T-helper 2 cell treated with Interferon-gamma antibody and Interleukin-4, amounts not matched to agents 100 ng/mL and 5 ng/mL, for 36 hours (primary cell): ENCODE measurements around the gene TNF. TPM values are rescaled to one million over a fixed set of nuclear protein-coding genes. Genes with fewer than 3 reads are reported as not detected.

Experiments used
- intact Hi-C: fragments of 100-400 bp; cut with micrococcal nuclease; formaldehyde crosslinking; loops from one replicate; pipeline ENCODE4 v1.15.1; 2023
- total RNA-seq: library from RNA; stranded (reverse); gene quantifications from 2 replicates; pipeline ENCODE4 v1.2.3, GENCODE V29; 2022

TNF gene
- 45.3 and 45.8 TPM in 2 replicates for total RNA-seq

DNA sequence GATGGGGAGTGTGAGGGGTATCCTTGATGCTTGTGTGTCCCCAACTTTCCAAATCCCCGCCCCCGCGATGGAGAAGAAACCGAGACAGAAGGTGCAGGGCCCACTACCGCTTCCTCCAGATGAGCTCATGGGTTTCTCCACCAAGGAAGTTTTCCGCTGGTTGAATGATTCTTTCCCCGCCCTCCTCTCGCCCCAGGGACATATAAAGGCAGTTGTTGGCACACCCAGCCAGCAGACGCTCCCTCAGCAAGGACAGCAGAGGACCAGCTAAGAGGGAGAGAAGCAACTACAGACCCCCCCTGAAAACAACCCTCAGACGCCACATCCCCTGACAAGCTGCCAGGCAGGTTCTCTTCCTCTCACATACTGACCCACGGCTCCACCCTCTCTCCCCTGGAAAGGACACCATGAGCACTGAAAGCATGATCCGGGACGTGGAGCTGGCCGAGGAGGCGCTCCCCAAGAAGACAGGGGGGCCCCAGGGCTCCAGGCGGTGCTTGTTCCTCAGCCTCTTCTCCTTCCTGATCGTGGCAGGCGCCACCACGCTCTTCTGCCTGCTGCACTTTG lies at the start of gene TNF:
TNF (plus strand) TSS at position 231 of the 567 bp plus-strand sequence; CDS start at position 408, 177 bp downstream.
- intact Hi-C loops: loop anchor here (2.0 kb wide), 1 partner anchor 17 kb away; no protein-coding TSS in a partner anchor

GRCh38 chr6:31525932-31526591 lies 49.3 kb upstream of the TNF start:
- intact Hi-C loops: no loop called here

- intact Hi-C loops: no loop called here
Observed at GRCh38 chr6:31528307-31528777, 47.0 kb upstream of the TNF start.

GRCh38 chr6:31528821-31529328 lies 46.5 kb upstream of the TNF start, which contains the start of gene MCCD1:
Gene MCCD1, plus strand, starts transcription at chr6:31528962. Its CDS starts 53 bp downstream, at chr6:31529015.
- intact Hi-C loops: no loop called here

DNA sequence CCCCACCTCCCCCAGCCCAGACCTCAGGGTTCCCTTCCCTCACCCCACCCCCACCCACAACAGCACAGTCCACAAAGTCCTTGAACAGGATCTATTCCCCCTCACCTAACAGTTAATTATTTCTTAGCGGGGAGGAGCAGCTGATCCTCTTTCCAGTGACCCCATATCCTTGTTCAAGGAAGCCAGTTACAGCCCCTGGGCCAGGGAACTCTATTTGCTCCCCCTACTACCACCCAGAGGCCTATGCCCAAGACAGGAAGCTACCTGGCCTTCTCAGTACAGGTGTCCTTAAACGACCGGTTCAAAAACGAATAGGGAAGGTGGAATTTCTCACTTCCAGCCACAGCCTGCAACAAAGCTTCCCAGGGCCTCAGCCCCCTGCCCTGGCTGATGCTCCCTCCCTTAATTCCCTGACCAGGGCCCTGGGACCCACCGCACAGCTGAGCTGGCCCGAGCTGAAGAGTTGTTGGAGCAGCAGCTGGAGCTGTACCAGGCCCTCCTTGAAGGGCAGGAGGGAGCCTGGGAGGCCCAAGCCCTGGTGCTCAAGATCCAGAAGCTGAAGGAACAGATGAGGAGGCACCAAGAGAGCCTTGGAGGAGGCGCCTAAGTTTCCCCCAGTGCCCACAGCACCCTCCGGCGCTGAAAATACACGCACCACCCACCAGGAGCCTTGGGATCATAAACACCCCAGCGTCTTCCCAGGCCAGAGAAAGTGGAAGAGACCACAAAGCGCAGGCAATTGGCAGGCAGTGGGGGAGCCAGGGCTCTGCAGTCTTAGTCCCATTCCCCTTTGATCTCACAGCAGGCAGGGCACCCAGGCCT lies 45.8 kb upstream of the TNF start:
- intact Hi-C loops: no loop called here

GRCh38 chr6:31530659-31531058 lies 44.7 kb upstream of the TNF start:
- intact Hi-C loops: no loop called here

DNA sequence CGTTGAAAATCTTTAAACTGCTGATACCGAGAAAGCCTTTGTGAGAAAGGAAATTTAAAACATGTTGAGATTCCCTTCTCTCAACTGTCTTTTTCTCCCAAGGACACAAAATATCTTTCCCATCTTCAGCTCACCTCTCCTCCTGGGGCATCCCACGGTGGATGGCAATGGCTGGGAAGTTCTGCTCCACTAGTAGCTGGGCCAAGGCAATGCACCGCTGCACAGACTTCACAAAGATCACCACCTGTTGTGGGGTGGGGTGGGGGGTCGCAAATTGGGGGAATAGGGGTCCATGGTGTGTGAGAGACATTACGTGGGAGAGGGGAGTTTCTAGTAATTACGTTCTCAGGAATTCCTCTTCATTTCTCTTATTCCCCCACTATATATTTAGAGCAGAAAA lies 44.2 kb upstream of the TNF start:
- intact Hi-C loops: no loop called here

DNA sequence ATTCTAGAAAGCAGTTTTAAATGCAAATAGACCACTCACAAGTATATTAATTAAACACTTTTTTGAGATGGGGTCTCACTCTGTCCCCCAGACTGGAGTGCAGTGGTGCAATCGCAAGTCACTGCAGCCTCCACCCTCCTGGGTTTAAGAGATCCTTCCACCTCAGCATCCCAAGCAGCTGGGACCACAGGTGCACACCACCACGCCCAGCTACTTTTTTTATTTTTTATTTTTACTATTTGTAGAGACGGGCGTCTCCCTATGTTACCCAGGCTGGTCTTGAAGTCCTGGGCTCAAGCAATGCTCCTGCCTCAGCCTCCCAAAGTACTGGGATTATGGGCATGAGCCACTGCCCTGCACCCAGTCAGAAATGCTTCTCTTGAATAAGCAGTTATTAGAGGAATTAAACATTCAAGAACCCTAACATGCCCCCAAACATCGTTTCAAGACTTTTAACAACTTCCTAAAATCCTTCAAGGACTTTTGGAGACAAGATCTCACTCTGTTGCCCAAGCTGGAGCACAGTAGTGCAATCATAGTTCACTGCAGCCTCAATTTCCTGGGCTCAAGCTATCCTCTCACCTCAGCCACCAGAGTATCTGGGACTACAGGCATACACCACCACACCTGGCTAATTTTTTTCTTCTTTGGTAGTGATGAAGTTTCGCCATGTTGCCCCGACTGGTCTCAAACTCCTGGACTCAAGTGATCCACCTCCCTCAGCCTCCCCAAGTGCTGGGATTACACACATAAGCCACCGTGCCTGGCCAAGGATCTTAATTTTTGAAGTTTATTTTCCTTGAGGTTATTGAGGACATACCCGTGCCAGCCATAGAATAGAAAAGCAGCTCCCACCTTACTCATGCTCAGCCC lies 43.4 kb upstream of the TNF start:
- intact Hi-C loops: no loop called here

DNA sequence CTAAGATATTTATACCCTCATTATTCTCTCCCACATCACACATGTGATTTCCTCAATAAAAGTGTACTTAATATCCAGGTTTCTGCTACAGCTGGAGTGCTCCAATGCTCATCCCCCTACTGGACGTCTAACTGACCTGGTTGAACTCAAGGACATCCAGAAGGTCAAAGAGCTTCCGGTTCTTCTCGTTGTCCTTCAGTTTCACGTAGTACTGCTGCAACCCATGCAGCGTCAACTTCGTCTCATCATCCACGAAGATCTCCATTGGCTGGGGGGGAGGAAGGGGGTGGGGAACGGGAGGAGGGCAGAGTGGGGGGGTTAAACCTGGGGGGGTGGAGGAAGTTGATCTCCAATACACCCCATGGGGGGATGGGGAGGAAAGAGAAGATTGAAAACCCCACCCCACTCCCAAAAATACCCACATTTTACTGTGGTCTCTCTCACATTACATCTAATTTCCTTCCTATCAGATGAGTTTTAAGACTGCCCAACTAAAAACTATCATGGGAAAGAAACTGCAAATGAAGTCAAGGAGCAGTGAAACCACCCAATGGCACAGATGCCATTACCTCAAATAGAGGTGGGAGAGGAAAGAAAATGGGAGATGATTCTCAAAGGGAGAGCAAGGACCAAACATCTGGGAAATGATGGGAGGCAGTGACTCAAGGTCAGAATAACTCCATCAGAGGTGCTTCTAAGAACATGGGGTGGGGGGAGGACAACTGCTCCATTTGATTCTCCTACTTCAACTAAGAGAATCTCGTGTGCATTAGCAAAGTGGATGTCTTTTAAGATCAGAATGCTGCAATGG lies 42.5 kb upstream of the TNF start:
- intact Hi-C loops: no loop called here

DNA sequence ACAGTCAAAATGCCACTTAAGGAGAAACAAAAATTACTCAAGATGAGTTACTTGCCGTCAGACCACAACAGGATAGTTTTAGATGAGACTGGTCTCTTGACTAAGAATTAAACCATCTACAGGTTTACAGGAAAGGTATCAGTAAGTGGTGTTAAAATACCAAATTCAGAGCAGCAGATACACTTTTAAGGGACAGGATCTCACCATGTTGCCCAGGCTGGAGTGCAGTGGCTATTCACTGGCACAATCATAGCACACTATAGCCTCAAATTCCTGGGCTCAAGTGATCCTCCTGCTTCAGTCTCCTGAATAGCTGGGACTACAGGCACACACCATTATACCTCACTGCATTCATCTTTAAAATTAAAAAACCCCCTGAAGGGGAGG lies 41.9 kb upstream of the TNF start:
- intact Hi-C loops: no loop called here

DNA sequence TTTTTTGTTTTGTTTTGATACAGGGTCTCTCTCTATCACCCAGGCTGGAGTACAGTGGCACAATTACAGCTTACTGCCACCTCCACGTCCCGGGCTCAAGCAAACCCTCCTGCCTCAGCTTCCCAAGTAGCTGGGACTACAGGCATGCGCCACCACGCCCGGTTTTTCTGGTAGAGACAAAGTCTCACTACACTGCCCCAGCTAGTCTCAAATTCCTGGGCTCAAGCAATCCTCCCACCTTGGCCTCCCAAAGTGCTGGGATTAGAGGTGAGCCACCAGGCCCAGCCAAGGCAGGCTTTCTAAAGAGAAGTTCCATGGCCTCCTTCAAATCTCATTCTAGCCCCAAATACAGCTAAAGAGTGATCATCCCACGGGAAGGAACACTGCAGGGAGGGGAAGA lies 41.4 kb upstream of the TNF start:
- intact Hi-C loops: no loop called here

- intact Hi-C loops: no loop called here
Observed at GRCh38 chr6:31534521-31535040, 40.8 kb upstream of the TNF start.

GRCh38 chr6:31535538-31536324 lies 39.6 kb upstream of the TNF start:
- intact Hi-C loops: no loop called here

DNA sequence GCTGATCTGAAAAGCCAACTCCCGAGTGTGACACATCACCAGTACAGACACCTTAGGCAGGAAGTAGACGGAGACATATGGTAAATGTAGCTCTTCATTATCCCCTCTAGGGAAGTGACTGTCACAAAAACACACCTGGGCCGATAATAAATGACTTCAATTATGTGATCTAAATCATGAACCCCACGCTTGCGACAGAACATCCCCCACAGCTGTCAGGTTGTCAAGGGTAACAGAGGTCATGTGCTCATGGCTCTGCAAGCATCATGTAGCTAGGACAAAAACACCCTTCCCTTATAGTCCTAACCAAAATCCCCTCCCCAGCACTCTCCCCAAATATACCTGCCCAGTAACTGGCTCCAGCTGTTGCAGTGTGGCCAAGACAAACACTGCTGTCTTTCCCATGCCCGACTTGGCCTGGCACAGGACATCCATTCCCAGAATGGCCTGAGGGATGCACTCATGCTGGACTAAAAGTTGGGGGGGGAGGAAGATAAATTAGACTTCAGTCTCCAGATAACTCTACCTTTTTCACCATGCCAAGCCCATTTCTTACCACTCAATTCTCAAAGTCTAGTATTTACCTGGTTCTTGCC lies 36.5 kb upstream of the TNF start:
- intact Hi-C loops: no loop called here

DNA sequence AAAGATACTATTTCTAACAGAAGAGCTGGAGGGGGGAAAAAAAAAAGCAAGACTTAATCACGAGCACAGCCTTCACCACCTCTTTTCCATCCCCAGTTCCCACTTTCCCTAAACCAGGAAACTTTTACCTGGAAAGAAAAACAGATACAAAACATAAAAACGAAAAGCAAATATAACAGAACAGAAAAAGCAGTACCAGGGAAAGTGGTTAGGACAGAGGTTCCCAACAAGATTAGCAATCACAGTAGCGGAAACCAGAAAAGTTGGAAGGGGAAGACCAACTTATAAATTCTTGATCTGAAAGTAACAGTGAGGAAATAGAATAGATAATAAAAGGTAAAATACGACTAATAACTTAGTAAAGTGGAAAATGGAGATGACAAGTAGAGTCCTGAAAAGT lies 34.7 kb upstream of the TNF start:
- intact Hi-C loops: loop anchor here (1.0 to 10.0 kb wide), 8 partner anchors 46 to 592 kb away; partner anchors contain the start of genes CLIC1, FKBPL, HLA-C and MICA

- intact Hi-C loops: loop anchor here (1.0 to 10.0 kb wide), 8 partner anchors 47 to 591 kb away; partner anchors contain the start of genes CLIC1, FKBPL, HLA-C and MICA
Observed at GRCh38 chr6:31541059-31541657, 34.2 kb upstream of the TNF start.

DNA sequence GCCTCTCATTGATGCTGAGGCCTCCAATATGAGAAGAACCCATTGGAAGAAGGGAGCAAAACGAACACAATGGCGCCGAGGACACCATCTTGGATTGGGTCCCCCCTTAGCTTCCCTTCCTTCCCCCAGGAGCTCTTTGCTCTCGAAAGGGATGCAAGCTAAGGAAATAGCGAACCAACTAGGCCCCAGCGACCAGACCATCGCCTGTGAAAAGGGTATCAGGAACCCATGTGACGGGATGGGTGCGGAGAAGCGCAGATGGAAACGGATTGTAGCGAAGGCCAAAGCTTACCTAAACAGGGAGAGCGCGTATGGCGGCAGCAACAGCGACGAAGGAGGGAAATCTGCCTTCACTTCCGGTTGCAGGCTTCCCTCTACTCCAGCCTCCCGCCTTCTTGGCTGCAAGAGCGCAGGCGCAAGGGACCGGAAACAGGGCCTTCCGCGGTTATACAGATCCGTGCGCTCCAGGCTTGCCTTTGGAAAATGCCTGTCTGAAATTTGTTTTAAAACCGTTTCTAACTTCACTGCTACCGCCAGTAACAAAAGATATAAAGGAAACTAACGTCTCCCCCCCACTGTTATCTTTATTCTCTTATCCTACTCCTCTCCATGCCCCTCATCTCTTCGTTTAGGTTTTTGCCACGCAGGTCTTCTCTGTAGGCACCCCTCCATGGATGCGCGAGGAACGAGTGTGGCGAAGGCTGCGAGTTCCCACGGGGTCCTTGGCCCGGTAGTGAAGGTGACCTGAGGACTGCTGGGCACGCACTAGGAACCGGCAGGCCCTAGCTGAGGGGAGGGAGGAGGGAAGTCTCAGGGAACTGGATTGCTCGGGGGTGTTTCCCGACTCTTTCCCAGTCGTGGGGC lies 33.5 kb upstream of the TNF start, which contains the start of gene DDX39B:
DDX39B (minus strand) TSS at position 346 of the 864 bp plus-strand sequence. CDS start 1,471 bp downstream, outside the sequence.
- intact Hi-C loops: loop anchor here (1.0 to 10.0 kb wide), 9 partner anchors 48 to 590 kb away; partner anchors contain the start of genes BAG6, CLIC1, FKBPL and HLA-C
